Measurements from ENCODE around the gene VWCE. TPM values are rescaled to one million over a fixed set of nuclear protein-coding genes. Genes with fewer than 3 reads are reported as not detected.
A peak's percentile ranks its signal among the peaks of the same experiment; 100 is the strongest.

Gene VWCE
- polyA plus RNA-seq, 12 donors = 3.5 to 9.0 (median 5.2) TPM; not detected in 2

- DNase-seq = no peak
Measured at GRCh38 chr11:61332281-61332796, 37.2 kb upstream of the VWCE start.

- DNase-seq = no peak
Measured at GRCh38 chr11:61331651-61332050, 36.5 kb upstream of the VWCE start.

- DNase-seq = no peak
Measured at GRCh38 chr11:61329871-61330270, 34.8 kb upstream of the VWCE start.

- DNase-seq = no peak
Measured at GRCh38 chr11:61328351-61328750, 33.2 kb upstream of the VWCE start.

- no peak for DNase-seq
Measured at GRCh38 chr11:61327669-61328071, 32.6 kb upstream of the VWCE start.

GRCh38 chr11:61325649-61326414 lies 30.7 kb upstream of the VWCE start:
- DNase-seq = no peak

- DNase-seq = no peak
Measured at GRCh38 chr11:61315260-61315659, 20.1 kb upstream of the VWCE start.

GRCh38 chr11:61310749-61311148 lies 15.6 kb upstream of the VWCE start:
- no peak for DNase-seq

GRCh38 chr11:61309739-61310138 lies 14.6 kb upstream of the VWCE start:
- no peak for DNase-seq

GRCh38 chr11:61309141-61309540 lies 14.0 kb upstream of the VWCE start:
- DNase-seq = no peak

GRCh38 chr11:61307354-61307753 lies 12.2 kb upstream of the VWCE start:
- DNase-seq = no peak

GRCh38 chr11:61306221-61306620 lies 11.1 kb upstream of the VWCE start:
- DNase-seq = no peak

GRCh38 chr11:61305417-61305816 lies 10.3 kb upstream of the VWCE start:
- no peak for DNase-seq

GRCh38 chr11:61303725-61304124 lies 8.6 kb upstream of the VWCE start:
- no peak for DNase-seq

GRCh38 chr11:61302550-61302949 lies 7.4 kb upstream of the VWCE start:
- DNase-seq = no peak

GRCh38 chr11:61298663-61299244 lies 3.6 kb upstream of the VWCE start:
- DNase-seq = no peak

GRCh38 chr11:61297746-61298145 lies 2.6 kb upstream of the VWCE start:
- peak; percentile 69 for DNase-seq

- no peak for DNase-seq
Measured at GRCh38 chr11:61297341-61297740, 2.2 kb upstream of the VWCE start.

GRCh38 chr11:61295596-61295926 lies 445 bp upstream of the VWCE start:
- no peak for DNase-seq

GRCh38 chr11:61293867-61294716 lies 1.0 kb downstream of the VWCE start:
- peak; percentile 51 for DNase-seq

GRCh38 chr11:61292356-61292755 lies 2.8 kb downstream of the VWCE start:
- no peak for DNase-seq

GRCh38 chr11:61290905-61291690 lies 4.0 kb downstream of the VWCE start:
- DNase-seq = no peak
